Panc1 (cell line): ENCODE data around the gene YKT6. TPM values are rescaled to one million over a fixed set of nuclear protein-coding genes. Genes with fewer than 3 reads are reported as not detected.

ENCODE experiments used
- ATAC-seq: fragments of 200-7000 bp; cut with Tn5 transposase; 2 replicates; pipeline ENCODE4 v1.9.1; 2020; ENCODE audit warnings: mild to moderate bottlenecking, moderate library complexity
- BruUV-seq: library from RNA; stranded (reverse); fragments of 400-500 nt; replicated peaks from 2 replicates; lab custom pipeline; 2021; lab: Mats Ljungman, UMichigan
- CTCF ChIA-PET: fragments of 300-600 bp; sonication (Branson Sonifier 250); formaldehyde crosslinking; loops from one replicate; lab custom pipeline; 2022; ENCODE audit warnings: antibody characterized with exemption; lab: Charles Lee
- POLR2A ChIA-PET: fragments of 300-600 bp; sonication (Branson Sonifier 250); formaldehyde crosslinking; loops from one replicate; lab custom pipeline; 2022; ENCODE audit warnings: antibody characterized with exemption; lab: Charles Lee
- DNase-seq: peaks from one replicate; pipeline ENCODE4 v3.0.0-alpha.2; 2010; ENCODE audit warnings: low read depth, low spot score
- H3K27ac ChIP-seq: 2 replicates; pipeline ENCODE4 v1.5.1; 2011; ENCODE audit warnings: mild to moderate bottlenecking, low read length, inconsistent platforms
- H3K27me3 ChIP-seq: fragments of 200-500 bp; sonication (Bioruptor generic); 2 replicates; pipeline ENCODE4 v1.6.0; 2014; ENCODE audit warnings: low read length, inconsistent platforms; ENCODE audit not compliant: control insufficient read depth, insufficient read depth
- H3K36me3 ChIP-seq: fragments of 200-500 bp; sonication (Bioruptor generic); 2 replicates; pipeline ENCODE4 v1.5.1; 2014; ENCODE audit warnings: inconsistent platforms, mild to moderate bottlenecking, low read length, moderate library complexity; ENCODE audit not compliant: control insufficient read depth, insufficient read depth
- H3K4me1 ChIP-seq: 2 replicates; pipeline ENCODE4 v1.5.1; 2011; ENCODE audit warnings: inconsistent platforms, mild to moderate bottlenecking, low read length, moderate library complexity; ENCODE audit not compliant: control insufficient read depth, insufficient read depth
- H3K4me3 ChIP-seq, 2 experiments: 2 replicates each; pipeline ENCODE4 v1.5.1; 2011 to 2012; ENCODE audit warnings: low read depth in 2 of 2, low read length in 2 of 2, mild to moderate bottlenecking in 2 of 2, inconsistent platforms in 1 of 2, moderate library complexity in 1 of 2
- H3K9me3 ChIP-seq: fragments of 200-500 bp; sonication (Bioruptor generic); 2 replicates; pipeline ENCODE4 v1.5.1; 2014; ENCODE audit warnings: low read depth, mild to moderate bottlenecking, inconsistent platforms, low read length, moderate library complexity; ENCODE audit not compliant: control insufficient read depth, insufficient read depth
- POLR2AphosphoS5 ChIP-seq: IDR thresholded peaks from 2 replicates; pipeline ENCODE4 v1.6.1; 2012; ENCODE audit warnings: mild to moderate bottlenecking, low read depth, low read length, moderate library complexity
- SIN3A ChIP-seq: IDR thresholded peaks from 2 replicates; pipeline ENCODE4 v1.6.1; 2012; ENCODE audit warnings: low read depth, mild to moderate bottlenecking, low read length, moderate library complexity, borderline replicate concordance; ENCODE audit not compliant: insufficient read depth
- TCF7L2 ChIP-seq: IDR thresholded peaks from 2 replicates; pipeline ENCODE4 v1.6.1; 2011; ENCODE audit warnings: mild to moderate bottlenecking, low read depth, low read length, inconsistent platforms
- in situ Hi-C: cut with HindIII; loops from 2 replicates; pipeline ENCODE4 v1.10.0; 2016; ENCODE audit warnings: low sequenced_read_pairs, low pct_unique_long_range_greater_than_20kb
- intact Hi-C: fragments of 100-400 bp; cut with micrococcal nuclease; formaldehyde crosslinking; loops from one replicate; pipeline ENCODE4 v1.10.0; 2022; ENCODE audit not compliant: unreplicated experiment
- total RNA-seq: library from RNA; stranded (reverse); gene quantifications from one replicate; pipeline ENCODE4 v1.2.1, GENCODE V29; 2021; ENCODE audit not compliant: unreplicated experiment
- TF ChIP-seq, protein P1 (sequence below): fragments of 450-650 bp; IDR thresholded peaks from 2 replicates; pipeline ENCODE4 v1.5.1; 2017; ENCODE audit warnings: mild to moderate bottlenecking
- TF ChIP-seq, protein P2 (sequence below), 2 experiments: IDR thresholded peaks; 2 replicates each; pipeline ENCODE4 v1.6.1; 2011 to 2012; ENCODE audit warnings: low read depth in 2 of 2, control low read depth in 1 of 2, low read length in 1 of 2, mild to moderate bottlenecking in 1 of 2, moderate library complexity in 1 of 2; ENCODE audit not compliant: insufficient read depth in 1 of 2

YKT6 gene
- total RNA-seq, 1 experiment from 2014 or later: 207 TPM

DNA sequence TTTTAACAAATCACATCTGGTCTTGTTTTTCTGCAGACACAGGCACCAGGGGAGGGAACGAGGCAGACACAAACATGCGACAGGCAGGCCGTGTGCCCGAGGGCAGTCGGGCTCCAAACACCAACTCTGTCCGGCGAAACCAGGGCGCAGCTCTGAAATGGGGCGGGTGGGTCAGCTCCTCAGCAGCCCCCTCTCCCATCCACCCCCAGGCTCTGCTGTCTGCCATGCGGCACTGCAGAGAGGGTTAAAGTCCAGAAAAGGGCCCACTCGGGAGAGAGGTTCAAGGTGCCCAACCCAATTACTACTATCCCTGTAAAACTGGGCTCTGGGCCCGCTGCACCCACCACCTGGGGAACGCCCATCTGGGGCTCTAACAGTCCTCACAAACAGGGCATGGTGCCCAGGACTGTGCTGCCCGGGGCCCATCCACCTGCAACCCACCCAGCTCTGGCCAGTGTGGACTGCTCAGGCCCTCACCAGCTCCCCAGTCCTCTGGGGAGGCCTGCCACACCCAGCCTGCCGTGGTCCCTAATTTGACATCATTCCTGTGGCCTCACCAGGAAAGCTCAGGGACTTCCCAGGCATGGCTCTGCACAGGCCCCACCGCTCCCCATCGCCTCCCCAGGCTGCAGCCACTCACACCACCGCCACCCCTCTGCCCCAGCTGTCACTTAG, 18.7 kb downstream of the YKT6 start:
- H3K4me3 ChIP-seq: no peak overlapping the region
- H3K4me1 ChIP-seq: no peaks in the 10 kb centered on the region
- H3K27ac ChIP-seq: no peak overlapping the region
- POLR2A ChIA-PET: no interaction called here
- H3K27me3 ChIP-seq: no peaks in the 10 kb centered on the region
- TF ChIP-seq TCF7L2 (no peak), POLR2AphosphoS5 (no peak), SIN3A (no peak)
- TF ChIP-seq, protein P1, sequence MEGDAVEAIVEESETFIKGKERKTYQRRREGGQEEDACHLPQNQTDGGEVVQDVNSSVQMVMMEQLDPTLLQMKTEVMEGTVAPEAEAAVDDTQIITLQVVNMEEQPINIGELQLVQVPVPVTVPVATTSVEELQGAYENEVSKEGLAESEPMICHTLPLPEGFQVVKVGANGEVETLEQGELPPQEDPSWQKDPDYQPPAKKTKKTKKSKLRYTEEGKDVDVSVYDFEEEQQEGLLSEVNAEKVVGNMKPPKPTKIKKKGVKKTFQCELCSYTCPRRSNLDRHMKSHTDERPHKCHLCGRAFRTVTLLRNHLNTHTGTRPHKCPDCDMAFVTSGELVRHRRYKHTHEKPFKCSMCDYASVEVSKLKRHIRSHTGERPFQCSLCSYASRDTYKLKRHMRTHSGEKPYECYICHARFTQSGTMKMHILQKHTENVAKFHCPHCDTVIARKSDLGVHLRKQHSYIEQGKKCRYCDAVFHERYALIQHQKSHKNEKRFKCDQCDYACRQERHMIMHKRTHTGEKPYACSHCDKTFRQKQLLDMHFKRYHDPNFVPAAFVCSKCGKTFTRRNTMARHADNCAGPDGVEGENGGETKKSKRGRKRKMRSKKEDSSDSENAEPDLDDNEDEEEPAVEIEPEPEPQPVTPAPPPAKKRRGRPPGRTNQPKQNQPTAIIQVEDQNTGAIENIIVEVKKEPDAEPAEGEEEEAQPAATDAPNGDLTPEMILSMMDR: no peak
- TF ChIP-seq, protein P2, sequence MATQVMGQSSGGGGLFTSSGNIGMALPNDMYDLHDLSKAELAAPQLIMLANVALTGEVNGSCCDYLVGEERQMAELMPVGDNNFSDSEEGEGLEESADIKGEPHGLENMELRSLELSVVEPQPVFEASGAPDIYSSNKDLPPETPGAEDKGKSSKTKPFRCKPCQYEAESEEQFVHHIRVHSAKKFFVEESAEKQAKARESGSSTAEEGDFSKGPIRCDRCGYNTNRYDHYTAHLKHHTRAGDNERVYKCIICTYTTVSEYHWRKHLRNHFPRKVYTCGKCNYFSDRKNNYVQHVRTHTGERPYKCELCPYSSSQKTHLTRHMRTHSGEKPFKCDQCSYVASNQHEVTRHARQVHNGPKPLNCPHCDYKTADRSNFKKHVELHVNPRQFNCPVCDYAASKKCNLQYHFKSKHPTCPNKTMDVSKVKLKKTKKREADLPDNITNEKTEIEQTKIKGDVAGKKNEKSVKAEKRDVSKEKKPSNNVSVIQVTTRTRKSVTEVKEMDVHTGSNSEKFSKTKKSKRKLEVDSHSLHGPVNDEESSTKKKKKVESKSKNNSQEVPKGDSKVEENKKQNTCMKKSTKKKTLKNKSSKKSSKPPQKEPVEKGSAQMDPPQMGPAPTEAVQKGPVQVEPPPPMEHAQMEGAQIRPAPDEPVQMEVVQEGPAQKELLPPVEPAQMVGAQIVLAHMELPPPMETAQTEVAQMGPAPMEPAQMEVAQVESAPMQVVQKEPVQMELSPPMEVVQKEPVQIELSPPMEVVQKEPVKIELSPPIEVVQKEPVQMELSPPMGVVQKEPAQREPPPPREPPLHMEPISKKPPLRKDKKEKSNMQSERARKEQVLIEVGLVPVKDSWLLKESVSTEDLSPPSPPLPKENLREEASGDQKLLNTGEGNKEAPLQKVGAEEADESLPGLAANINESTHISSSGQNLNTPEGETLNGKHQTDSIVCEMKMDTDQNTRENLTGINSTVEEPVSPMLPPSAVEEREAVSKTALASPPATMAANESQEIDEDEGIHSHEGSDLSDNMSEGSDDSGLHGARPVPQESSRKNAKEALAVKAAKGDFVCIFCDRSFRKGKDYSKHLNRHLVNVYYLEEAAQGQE (IDR thresholded peaks at IDR 0.05; ENCODE audit: insufficient read depth in 1 of 2, low read depth in 2 of 2, low read length in 1 of 2): no peak
- ATAC-seq: no peak
- intact Hi-C loops: no loop called here
- no peaks in the 10 kb centered on the region for H3K36me3 ChIP-seq
- no peak for DNase-seq
- CTCF ChIA-PET: no interaction called here
- no peaks in the 10 kb centered on the region for H3K9me3 ChIP-seq
- in situ Hi-C loops: loop anchor here (25.0 kb wide), 1 partner anchor 118 kb away; the partner anchor contains the start of gene CAMK2B
- no TSS peak for BruUV-seq

DNA sequence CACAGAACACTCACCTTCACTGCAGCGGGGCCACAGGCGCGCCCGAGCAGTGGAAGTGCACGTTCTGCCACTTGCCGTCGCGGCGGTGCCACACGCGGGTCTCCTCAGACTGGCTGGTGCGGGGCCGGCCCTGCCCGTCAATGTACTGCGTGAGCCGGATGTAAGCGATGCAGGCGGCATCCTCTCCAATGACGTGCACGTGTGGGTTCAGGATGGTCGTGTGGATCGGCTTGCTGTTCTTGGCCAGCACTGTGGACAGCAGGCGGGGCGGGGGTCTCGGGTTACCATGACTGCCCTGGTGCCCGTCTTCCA, 19.2 kb downstream of the YKT6 start:
- ATAC-seq (no peak), DNase-seq (no peak)
- BruUV-seq: no TSS peak
- Histone ChIP-seq H3K9me3 (no peaks in the 10 kb centered on the region), H3K4me3 (no peak overlapping the region), H3K27me3 (no peaks in the 10 kb centered on the region), H3K27ac (no peak overlapping the region), H3K4me1 (no peaks in the 10 kb centered on the region), H3K36me3 (no peaks in the 10 kb centered on the region)
- in situ Hi-C loops (loop anchor here (25.0 kb wide), 1 partner anchor 117 kb away; the partner anchor contains the start of gene CAMK2B), intact Hi-C loops (no loop called here)
- CTCF ChIA-PET: no interaction called here
- TF ChIP-seq POLR2AphosphoS5 (no peak), TCF7L2 (no peak), SIN3A (no peak)
- TF ChIP-seq, protein P1: no peak
- TF ChIP-seq, protein P2 (IDR thresholded peaks at IDR 0.05; ENCODE audit: insufficient read depth in 1 of 2, low read depth in 2 of 2, low read length in 1 of 2): no peak
- POLR2A ChIA-PET: no interaction called here
